ENCODE data around the gene MYCN. TPM values are rescaled to one million over a fixed set of nuclear protein-coding genes. Genes with fewer than 3 reads are reported as not detected.

MYCN gene
- total RNA-seq, 2 experiments from 2014 or later: not detected

GRCh38 chr2:15971831-15972522, 31.6 kb downstream of the MYCN start:
- Mint-ChIP-seq H3K27ac (no peak overlapping the region), H3K36me3 (no peaks in the 10 kb centered on the region), H3K4me1 (no peaks in the 10 kb centered on the region), H3K4me3 (no peak overlapping the region), H3K27me3 (no peaks in the 10 kb centered on the region), H3K9me3 (ENCODE audit: low read depth) (peaks cover 2% of the 10 kb centered on the region)
- CTCF ChIA-PET: no interaction called here
- ATAC-seq: no peak
- no peak for DNase-seq

GRCh38 chr2:15973481-15974401, 33.4 kb downstream of the MYCN start:
- no peak overlapping the region for H3K4me3 Mint-ChIP-seq
- peaks cover 5% of the 10 kb centered on the region for H3K9me3 Mint-ChIP-seq (ENCODE audit: low read depth)
- no peak for ATAC-seq
- H3K4me1 Mint-ChIP-seq: no peaks in the 10 kb centered on the region
- no peaks in the 10 kb centered on the region for H3K36me3 Mint-ChIP-seq
- H3K27me3 Mint-ChIP-seq: no peaks in the 10 kb centered on the region
- DNase-seq: no peak
- CTCF ChIA-PET: no interaction called here
- H3K27ac Mint-ChIP-seq: no peak overlapping the region

GRCh38 chr2:15974565-15975260, 34.4 kb downstream of the MYCN start:
- peaks cover 5% of the 10 kb centered on the region for H3K9me3 Mint-ChIP-seq (ENCODE audit: low read depth)
- H3K4me3 Mint-ChIP-seq: no peak overlapping the region
- no peak overlapping the region for H3K27ac Mint-ChIP-seq
- H3K4me1 Mint-ChIP-seq: no peaks in the 10 kb centered on the region
- H3K27me3 Mint-ChIP-seq: no peaks in the 10 kb centered on the region
- ATAC-seq (no peak), DNase-seq (no peak)
- CTCF ChIA-PET: no interaction called here
- no peaks in the 10 kb centered on the region for H3K36me3 Mint-ChIP-seq

DNA sequence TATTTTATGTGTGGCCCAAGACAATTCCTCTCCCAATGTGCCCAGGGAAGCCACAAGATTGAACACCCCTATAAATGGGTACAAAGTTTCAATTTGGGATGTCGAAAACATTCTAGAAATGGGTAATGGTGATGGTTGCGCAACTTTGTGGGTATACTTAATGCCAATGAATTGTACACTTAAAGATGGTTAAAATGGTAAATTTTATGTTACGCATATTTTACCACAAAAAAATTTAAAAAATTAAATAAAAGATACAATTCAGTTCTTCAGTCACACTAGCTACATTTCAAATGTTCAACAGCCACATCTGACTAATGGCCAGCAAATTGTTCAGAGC, 34.9 kb downstream of the MYCN start:
- no peak overlapping the region for H3K4me3 Mint-ChIP-seq
- ATAC-seq (no peak), DNase-seq (no peak)
- H3K9me3 Mint-ChIP-seq (ENCODE audit: low read depth): peaks cover 5% of the 10 kb centered on the region
- CTCF ChIA-PET: no interaction called here
- H3K27ac Mint-ChIP-seq: no peak overlapping the region
- H3K36me3 Mint-ChIP-seq: no peaks in the 10 kb centered on the region
- H3K27me3 Mint-ChIP-seq: no peaks in the 10 kb centered on the region
- no peaks in the 10 kb centered on the region for H3K4me1 Mint-ChIP-seq

GRCh38 chr2:15975676-15976075, 35.3 kb downstream of the MYCN start:
- ATAC-seq: no peak
- Mint-ChIP-seq H3K27me3 (no peaks in the 10 kb centered on the region), H3K36me3 (no peaks in the 10 kb centered on the region), H3K4me1 (no peaks in the 10 kb centered on the region), H3K9me3 (ENCODE audit: low read depth) (peaks cover 5% of the 10 kb centered on the region), H3K27ac (no peak overlapping the region), H3K4me3 (no peak overlapping the region)
- DNase-seq: no peak
- CTCF ChIA-PET: no interaction called here

DNA sequence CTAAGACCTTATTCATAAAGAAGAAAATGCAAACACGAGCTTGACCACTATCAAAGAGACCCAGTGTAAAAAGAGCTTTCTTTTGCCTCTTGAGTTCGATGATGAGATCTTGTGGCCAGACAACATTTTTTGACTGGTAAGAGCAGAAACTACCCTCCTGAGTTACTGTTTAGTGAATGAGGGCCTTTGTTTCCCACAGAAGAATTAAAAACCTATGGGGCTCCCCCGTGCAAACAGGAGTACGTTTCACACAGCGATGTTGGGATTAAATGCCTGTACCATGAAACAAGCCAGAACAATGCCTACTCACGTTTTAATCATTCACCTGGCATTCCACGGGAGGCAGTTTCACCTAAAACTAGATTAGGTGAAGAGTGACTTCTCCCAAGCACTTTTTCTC, 36.0 kb downstream of the MYCN start:
- Mint-ChIP-seq H3K36me3 (no peaks in the 10 kb centered on the region), H3K27ac (no peak overlapping the region), H3K4me3 (no peak overlapping the region), H3K9me3 (ENCODE audit: low read depth) (peaks cover 5% of the 10 kb centered on the region), H3K27me3 (no peaks in the 10 kb centered on the region), H3K4me1 (no peaks in the 10 kb centered on the region)
- CTCF ChIA-PET: no interaction called here
- no peak for DNase-seq
- ATAC-seq: no peak

DNA sequence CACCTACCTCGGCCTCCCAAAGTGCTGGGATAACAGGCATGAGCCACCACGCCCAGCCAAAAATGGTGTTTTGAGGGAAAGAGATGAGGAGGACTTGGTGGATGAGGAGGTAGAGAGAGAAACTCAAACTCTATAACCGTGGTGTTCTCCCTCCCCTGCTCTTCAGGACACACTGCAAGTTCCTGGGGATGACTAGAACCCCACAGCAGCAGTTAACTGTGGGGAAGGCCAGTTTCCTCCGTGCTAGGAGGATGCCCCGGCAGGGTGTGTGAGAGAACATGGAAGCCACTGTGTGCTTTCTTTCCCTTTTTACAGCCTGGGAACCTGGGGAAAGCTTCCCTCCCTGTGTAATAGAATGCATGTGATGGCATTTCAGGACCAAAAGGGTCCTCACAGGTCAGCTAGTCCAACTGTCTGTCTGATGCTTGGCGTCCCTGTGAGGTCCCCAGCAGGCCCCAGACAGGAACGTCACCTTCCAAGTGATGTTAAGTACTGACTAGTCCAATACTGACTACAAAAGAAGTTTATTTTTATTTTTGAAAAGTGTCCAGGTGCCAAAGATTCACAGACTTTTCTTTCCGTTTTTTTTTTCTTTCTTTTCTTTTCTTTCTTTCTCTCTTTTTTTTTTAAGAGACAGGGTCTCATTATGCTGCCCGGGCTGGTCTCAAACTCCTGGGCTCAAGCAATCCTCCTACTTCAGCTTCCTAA, 38.9 kb downstream of the MYCN start:
- DNase-seq: no peak
- CTCF ChIA-PET: no interaction called here
- no peaks in the 10 kb centered on the region for H3K4me1 Mint-ChIP-seq
- no peak overlapping the region for H3K27ac Mint-ChIP-seq
- no peaks in the 10 kb centered on the region for H3K27me3 Mint-ChIP-seq
- H3K9me3 Mint-ChIP-seq (ENCODE audit: low read depth): peaks cover 5% of the 10 kb centered on the region
- H3K4me3 Mint-ChIP-seq: no peak overlapping the region
- ATAC-seq: no peak
- no peaks in the 10 kb centered on the region for H3K36me3 Mint-ChIP-seq

DNA sequence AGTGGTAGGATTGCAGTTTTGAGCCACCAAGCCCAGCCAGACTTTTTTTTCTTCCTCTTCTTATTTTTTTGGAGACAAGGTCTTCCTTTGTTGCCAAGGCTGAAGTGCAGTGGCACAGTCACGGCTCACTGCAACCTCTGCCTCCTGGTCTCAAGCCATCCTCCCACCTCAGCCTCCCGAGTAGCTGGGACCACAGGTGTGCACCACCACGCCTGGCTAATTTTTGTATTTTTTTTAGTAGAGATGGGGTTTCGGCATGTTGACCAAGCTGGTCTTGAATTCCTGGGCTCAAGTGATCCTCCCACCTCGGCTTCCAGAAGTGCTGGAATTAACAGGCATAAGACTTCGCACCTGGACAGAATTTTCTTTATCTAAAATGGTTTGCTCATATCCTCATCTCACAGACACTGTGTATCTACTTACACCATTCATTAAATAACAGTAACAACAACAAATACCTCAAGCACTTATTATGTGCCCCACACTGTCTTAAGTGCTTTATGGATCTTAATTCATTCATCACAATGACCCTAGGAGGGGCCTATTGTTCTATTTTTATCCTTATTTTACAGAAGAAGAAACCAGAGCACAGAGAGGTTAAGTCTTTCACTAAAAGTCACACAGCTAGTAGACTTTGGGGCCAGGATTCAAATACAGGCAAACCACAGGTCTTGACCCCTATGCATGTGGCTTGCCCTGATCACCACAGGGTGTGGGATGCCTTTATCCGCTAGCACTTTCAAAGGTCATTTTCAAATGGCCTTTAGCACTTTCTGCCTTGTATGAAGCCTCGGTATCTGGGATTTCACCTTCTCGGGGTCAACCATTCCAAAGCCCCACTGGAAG, 39.6 kb downstream of the MYCN start:
- H3K36me3 Mint-ChIP-seq: no peaks in the 10 kb centered on the region
- ATAC-seq: no peak
- peaks cover 5% of the 10 kb centered on the region for H3K9me3 Mint-ChIP-seq (ENCODE audit: low read depth)
- no peak overlapping the region for H3K4me3 Mint-ChIP-seq
- H3K27me3 Mint-ChIP-seq: no peaks in the 10 kb centered on the region
- no peaks in the 10 kb centered on the region for H3K4me1 Mint-ChIP-seq
- no peak overlapping the region for H3K27ac Mint-ChIP-seq
- CTCF ChIA-PET: no interaction called here
- DNase-seq: no peak

- Mint-ChIP-seq H3K9me3 (ENCODE audit: low read depth) (peaks cover 5% of the 10 kb centered on the region), H3K36me3 (no peaks in the 10 kb centered on the region), H3K27me3 (no peaks in the 10 kb centered on the region), H3K27ac (no peak overlapping the region), H3K4me3 (no peak overlapping the region), H3K4me1 (no peaks in the 10 kb centered on the region)
- no peak for DNase-seq
- no peak for ATAC-seq
- CTCF ChIA-PET: no interaction called here
Observed at GRCh38 chr2:15980605-15981098, 40.3 kb downstream of the MYCN start.

DNA sequence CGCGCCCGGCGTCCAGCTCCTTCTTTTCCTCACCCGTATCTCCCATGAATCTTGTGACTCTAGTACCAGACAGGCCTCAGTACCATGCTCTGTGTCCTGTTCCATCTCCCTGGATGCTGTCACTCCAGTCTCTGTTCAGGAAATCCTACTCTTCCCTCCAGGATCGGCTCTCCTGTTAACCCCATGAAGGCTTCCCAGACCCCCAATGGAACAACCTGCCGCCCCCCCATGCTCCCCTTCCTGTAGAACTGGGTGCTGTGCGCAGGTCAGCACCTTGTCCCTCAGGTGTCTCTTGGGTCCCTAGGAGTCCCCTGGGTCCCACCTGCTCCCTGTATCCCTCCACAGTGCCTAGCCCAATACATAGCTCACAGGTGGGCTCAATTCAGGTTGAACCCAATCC, 41.3 kb downstream of the MYCN start:
- ATAC-seq: no peak
- Mint-ChIP-seq H3K36me3 (no peaks in the 10 kb centered on the region), H3K4me3 (no peak overlapping the region), H3K4me1 (no peaks in the 10 kb centered on the region), H3K27me3 (no peaks in the 10 kb centered on the region), H3K9me3 (ENCODE audit: low read depth) (peaks cover 5% of the 10 kb centered on the region), H3K27ac (no peak overlapping the region)
- CTCF ChIA-PET: no interaction called here
- DNase-seq: no peak

DNA sequence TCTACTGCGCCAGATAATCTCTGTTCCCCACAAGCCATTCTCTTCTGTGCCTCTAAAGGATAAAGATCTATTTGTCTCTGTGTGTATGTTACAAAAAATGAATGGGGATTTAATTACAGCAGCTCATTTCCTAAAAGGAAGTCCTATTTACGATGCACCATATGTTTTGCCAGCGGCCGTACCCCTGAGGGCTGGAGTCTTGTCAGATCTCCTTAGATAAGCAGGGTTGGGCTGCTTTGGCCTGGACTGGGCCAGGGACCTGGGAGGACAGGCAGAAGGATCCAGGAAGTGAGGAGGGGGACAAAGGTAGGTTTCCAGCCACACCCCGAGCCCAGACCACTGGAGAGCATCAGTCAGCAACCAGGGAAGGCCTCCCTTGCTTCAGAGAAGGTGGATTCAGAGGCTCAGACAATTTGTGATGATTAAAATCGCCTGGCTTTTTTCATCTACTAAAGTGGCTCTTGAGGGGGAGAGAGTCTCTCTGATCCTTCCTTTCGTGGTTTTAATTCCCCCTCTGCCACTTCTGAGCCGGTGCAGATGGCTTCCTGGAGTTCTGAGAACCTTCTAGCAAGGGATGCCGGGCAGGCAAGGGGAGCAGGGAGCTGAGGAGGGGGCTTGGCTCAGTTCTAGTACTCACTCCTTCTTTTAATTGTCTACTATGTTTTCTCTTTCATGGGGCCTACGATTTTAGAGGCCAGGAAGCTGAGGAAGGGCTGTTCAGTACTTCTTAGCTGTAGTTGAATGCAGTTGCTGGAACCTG, 42.1 kb downstream of the MYCN start:
- Mint-ChIP-seq H3K27me3 (no peaks in the 10 kb centered on the region), H3K36me3 (no peaks in the 10 kb centered on the region), H3K27ac (no peak overlapping the region), H3K4me3 (no peak overlapping the region), H3K4me1 (no peaks in the 10 kb centered on the region), H3K9me3 (ENCODE audit: low read depth) (peaks cover 3% of the 10 kb centered on the region)
- DNase-seq (no peak), ATAC-seq (no peak)
- CTCF ChIA-PET: no interaction called here

DNA sequence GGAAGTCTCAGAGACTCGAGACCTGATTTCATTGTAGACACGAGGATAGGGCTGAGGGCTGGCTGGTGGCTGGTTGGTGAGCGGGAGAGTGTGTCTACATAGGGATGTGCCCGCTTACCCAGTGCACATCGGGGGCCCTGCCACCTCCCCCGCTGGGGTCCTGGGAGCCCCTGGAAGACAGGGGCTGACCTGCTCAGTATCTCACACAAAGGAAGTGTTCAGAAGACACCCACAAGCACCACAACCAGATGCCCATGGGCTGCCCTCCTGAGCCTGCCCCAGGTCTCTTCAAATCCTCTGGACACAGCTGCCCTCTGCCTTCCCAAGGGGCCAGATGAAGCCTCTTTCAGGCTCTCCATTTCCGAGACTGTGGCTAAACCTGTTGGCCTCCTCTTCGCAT, 43.1 kb downstream of the MYCN start:
- CTCF ChIA-PET: no interaction called here
- Mint-ChIP-seq H3K4me1 (no peaks in the 10 kb centered on the region), H3K9me3 (ENCODE audit: low read depth) (no peaks in the 10 kb centered on the region), H3K36me3 (no peaks in the 10 kb centered on the region), H3K27me3 (no peaks in the 10 kb centered on the region), H3K4me3 (no peak overlapping the region), H3K27ac (no peak overlapping the region)
- no peak for ATAC-seq
- no peak for DNase-seq

Data from activated CD8-positive, alpha-beta memory T cell treated with anti-CD3 and anti-CD28 coated beads, Interleukin-2, amount 10 ng/mL, durations not matched to agents 7 days and 5 days (primary cell).